HepG2 (cell line): ENCODE measurements around the gene SULT1A3. TPM values are rescaled to one million over a fixed set of nuclear protein-coding genes. Genes with fewer than 3 reads are reported as not detected.
A peak's percentile ranks its signal among the peaks of the same experiment; 100 is the strongest.

Experiments used
- AKAP8 ChIP-seq: sonication (generic); formaldehyde crosslinking; IDR thresholded peaks from 2 replicates; pipeline ENCODE4 v1.5.1; 2020; ENCODE audit warnings: mild to moderate bottlenecking, missing genetic modification reagents
- ARHGAP35 ChIP-seq: sonication (generic); formaldehyde crosslinking; IDR thresholded peaks from 2 replicates; pipeline ENCODE4 v1.9.0; 2022; ENCODE audit warnings: mild to moderate bottlenecking, inconsistent platforms, moderate library complexity, missing genetic modification reagents, borderline replicate concordance
- CTCF ChIP-seq: sonication (generic); formaldehyde crosslinking; IDR thresholded peaks from 2 replicates; pipeline ENCODE4 v1.5.0; 2020; ENCODE audit warnings: mild to moderate bottlenecking, missing genetic modification reagents, moderate library complexity
- NR2C2 ChIP-seq: sonication (generic); formaldehyde crosslinking; IDR thresholded peaks from 2 replicates; pipeline ENCODE4 v1.4.0; 2020; ENCODE audit warnings: missing genetic modification reagents, mild to moderate bottlenecking, moderate library complexity, borderline replicate concordance
- RAD51 ChIP-seq: fragments of 450-650 bp; IDR thresholded peaks from 2 replicates; pipeline ENCODE4 v1.6.1; 2016; ENCODE audit warnings: borderline replicate concordance
- RBM39 ChIP-seq: fragments of 200-400 bp; formaldehyde crosslinking; IDR thresholded peaks from one replicate; pipeline ENCODE4 v1.6.1; 2018; ENCODE audit warnings: antibody characterized with exemption, mild to moderate bottlenecking, low read depth, low read length; ENCODE audit not compliant: poor library complexity, severe bottlenecking
- RORA ChIP-seq: sonication (generic); formaldehyde crosslinking; IDR thresholded peaks from 2 replicates; pipeline ENCODE4 v1.5.0; 2020; ENCODE audit warnings: mild to moderate bottlenecking, missing genetic modification reagents, moderate library complexity
- SIN3A ChIP-seq: IDR thresholded peaks from 2 replicates; pipeline ENCODE4 v1.6.1; 2011; ENCODE audit warnings: low read depth, mild to moderate bottlenecking, control low read depth, low read length, borderline replicate concordance
- XRCC5 ChIP-seq: fragments of 200-400 bp; formaldehyde crosslinking; optimal IDR thresholded peaks from 2 replicates; pipeline ENCODE3; 2017; ENCODE audit warnings: mild to moderate bottlenecking, low read length
- ZBTB38 ChIP-seq: sonication (generic); formaldehyde crosslinking; IDR thresholded peaks from 2 replicates; pipeline ENCODE4 v1.5.1; 2020; ENCODE audit warnings: mild to moderate bottlenecking, missing genetic modification reagents
- ZNF18 ChIP-seq: sonication (generic); formaldehyde crosslinking; IDR thresholded peaks from 2 replicates; pipeline ENCODE4 v1.8.0; 2022; ENCODE audit warnings: mild to moderate bottlenecking, missing genetic modification reagents; ENCODE audit not compliant: insufficient replicate concordance
- ZNF570 ChIP-seq: sonication (generic); formaldehyde crosslinking; IDR thresholded peaks from 2 replicates; pipeline ENCODE4 v1.4.0; 2020; ENCODE audit warnings: mild to moderate bottlenecking, missing genetic modification reagents, borderline replicate concordance
- polyA plus RNA-seq, 8 experiments: library from polyadenylated mRNA; depleted of rRNA in 3 of 8; stranded (reverse) in 7 of 8; unstranded in 1 of 8; fragments of >200 nt; fragmentation: Illumina TruSeq in 4 of 8; extraction: Trizol in 4 of 8; gene quantifications; 2 replicates each; pipeline versions ENCODE4 v1.2.1 to v1.2.3, GENCODE V29; 2011 to 2016; ENCODE audit warnings: low read depth in 4 of 8, missing spikeins in 1 of 8, mixed read lengths in 1 of 8; ENCODE audit not compliant: insufficient read depth in 1 of 8
- total RNA-seq, 5 experiments: library from RNA; depleted of rRNA; stranded (reverse); fragments of >200 nt; fragmentation: Illumina TruSeq; extraction: Trizol; gene quantifications; 2 replicates each; pipeline ENCODE4 v1.2.3, GENCODE V29; 2016; ENCODE audit warnings: low read depth in 1 of 5
- TF ChIP-seq, protein P1 (sequence below): sonication (generic); formaldehyde crosslinking; IDR thresholded peaks from 2 replicates; pipeline ENCODE4 v1.5.0; 2020; ENCODE audit warnings: mild to moderate bottlenecking, missing genetic modification reagents, borderline replicate concordance
- TF ChIP-seq, protein P2 (sequence below): sonication (generic); formaldehyde crosslinking; IDR thresholded peaks from 2 replicates; pipeline ENCODE4 v1.5.1; 2020; ENCODE audit warnings: missing genetic modification reagents, mild to moderate bottlenecking, borderline replicate concordance

The SULT1A3 gene
- total and polyA plus RNA-seq, 2 of the 13 experiments (the other 11 are each of a cell fraction or from before 2014, with no cell fraction given), result 21.0 to 28.3 TPM

GRCh38 chr16:30186782-30187555 lies 12.1 kb upstream of the SULT1A3 start (continued):
- peak; percentile 86 for TF ChIP-seq XRCC5
- TF ChIP-seq ZNF570 (CRISPR knock-in tag), result 0 out of 2 replicates have a peak, but pooled peaks have one; percentile 41
- TF ChIP-seq, protein P1, sequence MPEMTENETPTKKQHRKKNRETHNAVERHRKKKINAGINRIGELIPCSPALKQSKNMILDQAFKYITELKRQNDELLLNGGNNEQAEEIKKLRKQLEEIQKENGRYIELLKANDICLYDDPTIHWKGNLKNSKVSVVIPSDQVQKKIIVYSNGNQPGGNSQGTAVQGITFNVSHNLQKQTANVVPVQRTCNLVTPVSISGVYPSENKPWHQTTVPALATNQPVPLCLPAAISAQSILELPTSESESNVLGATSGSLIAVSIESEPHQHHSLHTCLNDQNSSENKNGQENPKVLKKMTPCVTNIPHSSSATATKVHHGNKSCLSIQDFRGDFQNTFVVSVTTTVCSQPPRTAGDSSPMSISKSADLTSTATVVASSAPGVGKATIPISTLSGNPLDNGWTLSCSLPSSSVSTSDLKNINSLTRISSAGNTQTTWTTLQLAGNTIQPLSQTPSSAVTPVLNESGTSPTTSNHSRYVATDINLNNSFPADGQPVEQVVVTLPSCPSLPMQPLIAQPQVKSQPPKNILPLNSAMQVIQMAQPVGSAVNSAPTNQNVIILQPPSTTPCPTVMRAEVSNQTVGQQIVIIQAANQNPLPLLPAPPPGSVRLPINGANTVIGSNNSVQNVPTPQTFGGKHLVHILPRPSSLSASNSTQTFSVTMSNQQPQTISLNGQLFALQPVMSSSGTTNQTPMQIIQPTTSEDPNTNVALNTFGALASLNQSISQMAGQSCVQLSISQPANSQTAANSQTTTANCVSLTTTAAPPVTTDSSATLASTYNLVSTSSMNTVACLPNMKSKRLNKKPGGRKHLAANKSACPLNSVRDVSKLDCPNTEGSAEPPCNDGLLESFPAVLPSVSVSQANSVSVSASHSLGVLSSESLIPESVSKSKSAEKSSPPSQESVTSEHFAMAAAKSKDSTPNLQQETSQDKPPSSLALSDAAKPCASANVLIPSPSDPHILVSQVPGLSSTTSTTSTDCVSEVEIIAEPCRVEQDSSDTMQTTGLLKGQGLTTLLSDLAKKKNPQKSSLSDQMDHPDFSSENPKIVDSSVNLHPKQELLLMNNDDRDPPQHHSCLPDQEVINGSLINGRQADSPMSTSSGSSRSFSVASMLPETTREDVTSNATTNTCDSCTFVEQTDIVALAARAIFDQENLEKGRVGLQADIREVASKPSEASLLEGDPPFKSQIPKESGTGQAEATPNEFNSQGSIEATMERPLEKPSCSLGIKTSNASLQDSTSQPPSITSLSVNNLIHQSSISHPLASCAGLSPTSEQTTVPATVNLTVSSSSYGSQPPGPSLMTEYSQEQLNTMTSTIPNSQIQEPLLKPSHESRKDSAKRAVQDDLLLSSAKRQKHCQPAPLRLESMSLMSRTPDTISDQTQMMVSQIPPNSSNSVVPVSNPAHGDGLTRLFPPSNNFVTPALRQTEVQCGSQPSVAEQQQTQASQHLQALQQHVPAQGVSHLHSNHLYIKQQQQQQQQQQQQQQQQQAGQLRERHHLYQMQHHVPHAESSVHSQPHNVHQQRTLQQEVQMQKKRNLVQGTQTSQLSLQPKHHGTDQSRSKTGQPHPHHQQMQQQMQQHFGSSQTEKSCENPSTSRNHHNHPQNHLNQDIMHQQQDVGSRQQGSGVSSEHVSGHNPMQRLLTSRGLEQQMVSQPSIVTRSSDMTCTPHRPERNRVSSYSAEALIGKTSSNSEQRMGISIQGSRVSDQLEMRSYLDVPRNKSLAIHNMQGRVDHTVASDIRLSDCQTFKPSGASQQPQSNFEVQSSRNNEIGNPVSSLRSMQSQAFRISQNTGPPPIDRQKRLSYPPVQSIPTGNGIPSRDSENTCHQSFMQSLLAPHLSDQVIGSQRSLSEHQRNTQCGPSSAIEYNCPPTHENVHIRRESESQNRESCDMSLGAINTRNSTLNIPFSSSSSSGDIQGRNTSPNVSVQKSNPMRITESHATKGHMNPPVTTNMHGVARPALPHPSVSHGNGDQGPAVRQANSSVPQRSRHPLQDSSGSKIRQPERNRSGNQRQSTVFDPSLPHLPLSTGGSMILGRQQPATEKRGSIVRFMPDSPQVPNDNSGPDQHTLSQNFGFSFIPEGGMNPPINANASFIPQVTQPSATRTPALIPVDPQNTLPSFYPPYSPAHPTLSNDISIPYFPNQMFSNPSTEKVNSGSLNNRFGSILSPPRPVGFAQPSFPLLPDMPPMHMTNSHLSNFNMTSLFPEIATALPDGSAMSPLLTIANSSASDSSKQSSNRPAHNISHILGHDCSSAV (CRISPR knock-in tag), result no peak
- TF ChIP-seq ZNF18 (CRISPR knock-in tag), result no peak
- peak; percentile 38 for TF ChIP-seq RBM39
- no peak for TF ChIP-seq RAD51
- no peak for TF ChIP-seq AKAP8 (CRISPR knock-in tag)
- TF ChIP-seq NR2C2 (CRISPR knock-in tag), result peak; percentile 85
- TF ChIP-seq ARHGAP35 (CRISPR knock-in tag), result no peak
- peak; percentile 93 for TF ChIP-seq CTCF (CRISPR knock-in tag)
- no peak for TF ChIP-seq SIN3A
- peak; percentile 64 for TF ChIP-seq ZBTB38 (CRISPR knock-in tag)
- TF ChIP-seq, protein P2, sequence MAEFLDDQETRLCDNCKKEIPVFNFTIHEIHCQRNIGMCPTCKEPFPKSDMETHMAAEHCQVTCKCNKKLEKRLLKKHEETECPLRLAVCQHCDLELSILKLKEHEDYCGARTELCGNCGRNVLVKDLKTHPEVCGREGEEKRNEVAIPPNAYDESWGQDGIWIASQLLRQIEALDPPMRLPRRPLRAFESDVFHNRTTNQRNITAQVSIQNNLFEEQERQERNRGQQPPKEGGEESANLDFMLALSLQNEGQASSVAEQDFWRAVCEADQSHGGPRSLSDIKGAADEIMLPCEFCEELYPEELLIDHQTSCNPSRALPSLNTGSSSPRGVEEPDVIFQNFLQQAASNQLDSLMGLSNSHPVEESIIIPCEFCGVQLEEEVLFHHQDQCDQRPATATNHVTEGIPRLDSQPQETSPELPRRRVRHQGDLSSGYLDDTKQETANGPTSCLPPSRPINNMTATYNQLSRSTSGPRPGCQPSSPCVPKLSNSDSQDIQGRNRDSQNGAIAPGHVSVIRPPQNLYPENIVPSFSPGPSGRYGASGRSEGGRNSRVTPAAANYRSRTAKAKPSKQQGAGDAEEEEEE (CRISPR knock-in tag), result no peak
- no peak for TF ChIP-seq RORA (CRISPR knock-in tag)
